ENCODE measurements around the gene PLEKHH2.
A peak's percentile ranks its signal among the peaks of the same experiment; 100 is the strongest.

The PLEKHH2 gene

DNA sequence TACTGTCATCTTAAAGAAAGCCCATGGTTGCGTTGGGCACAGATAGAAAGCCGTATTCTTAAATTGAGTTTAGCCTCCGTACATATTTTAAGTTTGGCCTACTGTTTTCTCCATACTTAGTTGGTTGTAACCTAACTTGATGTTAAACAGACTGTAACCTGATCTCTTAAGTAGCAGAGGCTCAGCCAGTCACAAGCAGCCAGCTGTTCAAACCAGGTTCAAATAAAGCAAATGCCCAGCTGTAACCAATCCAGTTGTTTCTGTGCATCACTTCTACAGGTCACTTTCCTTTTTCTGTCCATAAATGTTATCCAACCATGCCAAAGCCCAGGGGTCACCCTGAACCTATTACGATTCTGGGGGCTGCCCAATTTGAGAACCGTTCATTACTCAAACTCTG, 31.2 kb upstream of the PLEKHH2 start:
- Histone ChIP-seq H4K91ac (ENCODE audit: low read depth, low read length) (no peak overlapping the region), H2BK5ac (ENCODE audit: low read depth, low read length, poor library complexity) (no peak overlapping the region), H3K79me1 (ENCODE audit: low read length) (no peaks in the 10 kb centered on the region), H3K9me3 (ENCODE audit: insufficient read depth, low read depth, low read length) (no peaks in the 10 kb centered on the region), H3K27me3 (ENCODE audit: insufficient read depth, low read length) (no peaks in the 10 kb centered on the region), H4K12ac (ENCODE audit: low read depth, low read length) (no peak overlapping the region), H3K4me2 (ENCODE audit: low read length) (no peak overlapping the region), H3K4ac (ENCODE audit: low read depth, low read length) (no peak overlapping the region), H2BK120ac (ENCODE audit: insufficient read depth, low read length, poor library complexity) (no peak overlapping the region), H3K79me2 (ENCODE audit: control insufficient read depth, insufficient read depth, low read length, poor library complexity) (no peaks in the 10 kb centered on the region), H3K14ac (ENCODE audit: low read length) (no peak overlapping the region), H3K4me3 (ENCODE audit: low read depth, low read length) (no peak overlapping the region), H3K4me1 (ENCODE audit: control insufficient read depth in 1 of 2, insufficient read depth in 2 of 2, low read length in 2 of 2) (no peaks in the 10 kb centered on the region), H2AFZ (ENCODE audit: insufficient read depth, low read length, poor library complexity) (no peak overlapping the region), H3K36me3 (ENCODE audit: control insufficient read depth in 1 of 2, insufficient read depth in 2 of 2, low read length in 2 of 2) (no peaks in the 10 kb centered on the region), H2AK5ac (ENCODE audit: low read length) (no peak overlapping the region), H3K18ac (ENCODE audit: low read length) (no peak overlapping the region), H2BK12ac (ENCODE audit: low read length) (no peak overlapping the region), H4K8ac (ENCODE audit: low read depth, low read length) (no peak overlapping the region), H3K9ac (ENCODE audit: low read length) (no peak overlapping the region), H3K27ac (ENCODE audit: low read depth, low read length) (no peak overlapping the region), H3K23ac (ENCODE audit: low read length) (no peak overlapping the region)
- WGBS (ENCODE audit: extremely low coverage, insufficient coverage, insufficient read length) = no CpG with 5 or more reads among the region's 5 CpGs
- no peak for DNase-seq

DNA sequence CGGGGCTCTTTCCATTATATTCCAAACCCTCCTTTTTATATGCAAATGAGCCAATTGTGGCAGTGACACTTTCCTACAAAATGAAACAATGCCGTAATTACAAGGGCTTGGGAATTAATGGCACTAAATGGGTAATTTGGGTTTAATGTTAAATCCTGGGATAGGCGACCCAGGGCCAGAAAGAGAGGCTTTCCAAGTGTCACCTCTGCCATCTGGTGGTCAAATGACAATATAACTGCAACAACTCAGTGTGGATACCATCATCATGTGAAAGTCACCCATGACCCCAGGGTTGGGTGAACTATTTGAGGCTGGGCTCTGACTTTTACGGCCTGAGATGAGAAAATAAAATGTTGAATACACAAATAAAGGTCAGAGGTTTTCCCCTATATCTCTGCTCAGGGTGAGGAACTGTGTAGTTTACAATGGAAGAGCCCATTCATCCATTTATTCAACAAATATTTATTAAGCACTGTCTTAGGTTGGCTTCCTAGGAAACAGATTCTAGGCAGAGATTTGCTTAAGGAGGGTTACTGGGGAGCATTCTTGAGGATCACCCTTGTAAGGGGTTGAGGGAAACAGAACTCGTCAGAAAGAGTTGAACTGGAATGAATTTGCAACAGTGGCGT, 27.7 kb upstream of the PLEKHH2 start:
- no peak overlapping the region for H3K4me3 ChIP-seq (ENCODE audit: low read depth, low read length)
- no CpG with 5 or more reads among the region's 6 CpGs for WGBS (ENCODE audit: extremely low coverage, insufficient coverage, insufficient read length)
- H3K79me1 ChIP-seq (ENCODE audit: low read length) = no peaks in the 10 kb centered on the region
- H3K9me3 ChIP-seq (ENCODE audit: insufficient read depth, low read depth, low read length) = no peaks in the 10 kb centered on the region
- H2BK5ac ChIP-seq (ENCODE audit: low read depth, low read length, poor library complexity) = no peak overlapping the region
- H3K14ac ChIP-seq (ENCODE audit: low read length) = no peak overlapping the region
- H2BK120ac ChIP-seq (ENCODE audit: insufficient read depth, low read length, poor library complexity) = no peak overlapping the region
- H4K12ac ChIP-seq (ENCODE audit: low read depth, low read length) = no peak overlapping the region
- no peak overlapping the region for H2BK12ac ChIP-seq (ENCODE audit: low read length)
- H3K23ac ChIP-seq (ENCODE audit: low read length) = no peak overlapping the region
- H3K27ac ChIP-seq (ENCODE audit: low read depth, low read length) = no peak overlapping the region
- H3K9ac ChIP-seq (ENCODE audit: low read length) = no peak overlapping the region
- H3K79me2 ChIP-seq (ENCODE audit: control insufficient read depth, insufficient read depth, low read length, poor library complexity) = no peaks in the 10 kb centered on the region
- H2AK5ac ChIP-seq (ENCODE audit: low read length) = no peak overlapping the region
- no peaks in the 10 kb centered on the region for H3K4me1 ChIP-seq (ENCODE audit: control insufficient read depth in 1 of 2, insufficient read depth in 2 of 2, low read length in 2 of 2)
- H4K91ac ChIP-seq (ENCODE audit: low read depth, low read length) = no peak overlapping the region
- H3K27me3 ChIP-seq (ENCODE audit: insufficient read depth, low read length) = no peaks in the 10 kb centered on the region
- H3K4me2 ChIP-seq (ENCODE audit: low read length) = no peak overlapping the region
- H3K18ac ChIP-seq (ENCODE audit: low read length) = no peak overlapping the region
- H2AFZ ChIP-seq (ENCODE audit: insufficient read depth, low read length, poor library complexity) = no peak overlapping the region
- DNase-seq = peak; percentile 35 to 78
- H3K36me3 ChIP-seq (ENCODE audit: control insufficient read depth in 1 of 2, insufficient read depth in 2 of 2, low read length in 2 of 2) = no peaks in the 10 kb centered on the region
- no peak overlapping the region for H4K8ac ChIP-seq (ENCODE audit: low read depth, low read length)
- no peak overlapping the region for H3K4ac ChIP-seq (ENCODE audit: low read depth, low read length)

GRCh38 chr2:43610361-43610760, 26.7 kb upstream of the PLEKHH2 start:
- Histone ChIP-seq H2AFZ (ENCODE audit: insufficient read depth, low read length, poor library complexity) (no peak overlapping the region), H3K36me3 (ENCODE audit: control insufficient read depth in 1 of 2, insufficient read depth in 2 of 2, low read length in 2 of 2) (no peaks in the 10 kb centered on the region), H3K14ac (ENCODE audit: low read length) (no peak overlapping the region), H3K18ac (ENCODE audit: low read length) (no peak overlapping the region), H3K4me2 (ENCODE audit: low read length) (no peak overlapping the region), H4K8ac (ENCODE audit: low read depth, low read length) (no peak overlapping the region), H4K91ac (ENCODE audit: low read depth, low read length) (no peak overlapping the region), H3K79me1 (ENCODE audit: low read length) (no peaks in the 10 kb centered on the region), H3K4ac (ENCODE audit: low read depth, low read length) (no peak overlapping the region), H2BK5ac (ENCODE audit: low read depth, low read length, poor library complexity) (no peak overlapping the region), H2AK5ac (ENCODE audit: low read length) (no peak overlapping the region), H2BK120ac (ENCODE audit: insufficient read depth, low read length, poor library complexity) (no peak overlapping the region), H3K23ac (ENCODE audit: low read length) (no peak overlapping the region), H3K4me1 (ENCODE audit: control insufficient read depth in 1 of 2, insufficient read depth in 2 of 2, low read length in 2 of 2) (no peaks in the 10 kb centered on the region), H3K9me3 (ENCODE audit: insufficient read depth, low read depth, low read length) (no peaks in the 10 kb centered on the region), H2BK12ac (ENCODE audit: low read length) (no peak overlapping the region), H3K9ac (ENCODE audit: low read length) (no peak overlapping the region), H3K27me3 (ENCODE audit: insufficient read depth, low read length) (no peaks in the 10 kb centered on the region), H4K12ac (ENCODE audit: low read depth, low read length) (no peak overlapping the region), H3K4me3 (ENCODE audit: low read depth, low read length) (no peak overlapping the region), H3K27ac (ENCODE audit: low read depth, low read length) (no peak overlapping the region), H3K79me2 (ENCODE audit: control insufficient read depth, insufficient read depth, low read length, poor library complexity) (no peaks in the 10 kb centered on the region)
- no peak for DNase-seq
- no CpG with 5 or more reads among the region's 4 CpGs for WGBS (ENCODE audit: extremely low coverage, insufficient coverage, insufficient read length)

DNA sequence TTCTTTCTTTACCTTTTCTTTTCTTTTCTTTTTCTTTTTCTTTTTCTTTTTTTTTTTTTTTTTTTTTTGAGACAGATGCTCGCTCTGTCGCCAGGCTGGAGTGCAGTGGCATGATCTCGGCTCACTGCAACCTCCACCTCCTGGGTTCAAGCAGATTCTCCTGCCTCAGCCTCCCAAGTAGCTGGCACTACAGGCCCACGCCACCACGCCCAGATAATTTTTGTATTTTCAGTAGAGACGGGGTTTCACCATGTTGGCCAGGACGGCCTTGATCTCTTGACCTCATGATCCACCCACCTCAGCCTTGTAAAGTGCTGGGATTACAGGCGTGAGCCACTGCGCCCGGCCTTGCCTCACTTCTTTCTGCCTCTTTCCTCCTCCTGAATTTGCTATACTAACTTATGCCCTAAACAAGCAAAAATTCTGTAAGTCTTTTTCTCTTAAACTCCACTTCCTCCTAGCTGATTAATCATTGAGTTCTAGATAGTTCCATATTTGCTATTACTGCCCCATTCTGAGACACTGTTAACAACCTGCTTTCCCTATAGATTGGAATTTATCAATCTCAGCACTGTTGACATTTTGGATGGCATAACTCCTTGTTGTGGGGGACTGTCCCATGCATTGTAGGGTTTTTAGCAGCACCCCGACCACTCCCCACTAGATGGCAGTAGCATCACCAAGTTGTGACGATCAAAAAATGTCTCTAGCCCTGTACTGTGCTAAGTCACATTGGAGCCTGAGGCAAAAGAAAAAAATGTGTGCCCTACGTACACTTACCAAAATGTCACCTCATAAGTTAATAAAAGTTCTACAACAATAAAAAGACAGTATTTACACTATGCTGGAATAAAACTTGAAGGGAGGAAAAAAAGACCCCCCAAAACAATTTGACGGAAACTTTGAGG, 24.8 kb upstream of the PLEKHH2 start:
- Histone ChIP-seq H2BK5ac (ENCODE audit: low read depth, low read length, poor library complexity) (no peak overlapping the region), H3K23ac (ENCODE audit: low read length) (no peak overlapping the region), H3K79me2 (ENCODE audit: control insufficient read depth, insufficient read depth, low read length, poor library complexity) (no peaks in the 10 kb centered on the region), H4K8ac (ENCODE audit: low read depth, low read length) (no peak overlapping the region), H3K9me3 (ENCODE audit: insufficient read depth, low read depth, low read length) (no peaks in the 10 kb centered on the region), H3K4me2 (ENCODE audit: low read length) (no peak overlapping the region), H3K4me1 (ENCODE audit: control insufficient read depth in 1 of 2, insufficient read depth in 2 of 2, low read length in 2 of 2) (no peaks in the 10 kb centered on the region), H3K27me3 (ENCODE audit: insufficient read depth, low read length) (no peaks in the 10 kb centered on the region), H3K18ac (ENCODE audit: low read length) (no peak overlapping the region), H3K4me3 (ENCODE audit: low read depth, low read length) (no peak overlapping the region), H2BK120ac (ENCODE audit: insufficient read depth, low read length, poor library complexity) (no peak overlapping the region), H4K12ac (ENCODE audit: low read depth, low read length) (no peak overlapping the region), H2AFZ (ENCODE audit: insufficient read depth, low read length, poor library complexity) (no peak overlapping the region), H3K9ac (ENCODE audit: low read length) (no peak overlapping the region), H2AK5ac (ENCODE audit: low read length) (no peak overlapping the region), H3K36me3 (ENCODE audit: control insufficient read depth in 1 of 2, insufficient read depth in 2 of 2, low read length in 2 of 2) (no peaks in the 10 kb centered on the region), H3K27ac (ENCODE audit: low read depth, low read length) (no peak overlapping the region), H2BK12ac (ENCODE audit: low read length) (no peak overlapping the region), H4K91ac (ENCODE audit: low read depth, low read length) (no peak overlapping the region), H3K79me1 (ENCODE audit: low read length) (no peaks in the 10 kb centered on the region), H3K14ac (ENCODE audit: low read length) (no peak overlapping the region), H3K4ac (ENCODE audit: low read depth, low read length) (no peak overlapping the region)
- peak; percentile 64 to 89 for DNase-seq
- WGBS (ENCODE audit: extremely low coverage, insufficient coverage, insufficient read length) = no CpG with 5 or more reads among the region's 14 CpGs

Data from trophoblast cell (in vitro differentiated cells and primary cell).